H1 (cell line): ENCODE measurements around the gene ACVR1. TPM values are rescaled to one million over a fixed set of nuclear protein-coding genes. Genes with fewer than 3 reads are reported as not detected.

Source experiments
- CTCF ChIA-PET: fragments of 300-600 bp; sonication (Branson Sonifier 250); formaldehyde crosslinking; loops from one replicate; lab custom pipeline; 2021; ENCODE audit not compliant: partially characterized antibody; lab: Charles Lee
- POLR2A ChIA-PET: fragments of 300-600 bp; sonication (Branson Sonifier 250); formaldehyde crosslinking; loops from one replicate; lab custom pipeline; 2021; ENCODE audit warnings: inconsistent platforms; ENCODE audit not compliant: partially characterized antibody; lab: Charles Lee
- DNase-seq, 2 experiments: peaks; one replicate each; pipeline versions ENCODE4 v3.0.0 to v3.0.0-alpha.2; 2010 to 2022; ENCODE audit warnings: low spot score in 2 of 2, low read depth in 1 of 2, mixed read lengths in 1 of 2
- FAIRE-seq: peaks from 2 replicates; lab custom pipeline; 2011; peaks lifted over from hg19 to GRCh38; lab: Jason Lieb, UNC
- H2AFZ ChIP-seq: 2 replicates; pipeline ENCODE4 v1.8.1; 2012; ENCODE audit warnings: low read length, inconsistent platforms
- H2AK5ac ChIP-seq: 2 replicates; pipeline ENCODE4 v1.6.1; 2013; ENCODE audit warnings: low read depth, low read length
- H2BK120ac ChIP-seq: replicated peaks from 2 replicates; pipeline ENCODE3; 2013; ENCODE audit warnings: low read depth, low read length, inconsistent platforms
- H2BK12ac ChIP-seq: 2 replicates; pipeline ENCODE4 v1.6.1; 2013; ENCODE audit warnings: low read depth, low read length
- H2BK15ac ChIP-seq: 2 replicates; pipeline ENCODE4 v1.6.1; 2013; ENCODE audit warnings: low read length
- H2BK20ac ChIP-seq: 2 replicates; pipeline ENCODE4 v1.6.1; 2013; ENCODE audit warnings: low read length
- H2BK5ac ChIP-seq: 2 replicates; pipeline ENCODE4 v1.6.1; 2013; ENCODE audit warnings: low read depth, low read length
- H3K14ac ChIP-seq: 2 replicates; pipeline ENCODE4 v1.6.1; 2013; ENCODE audit warnings: inconsistent platforms; ENCODE audit not compliant: insufficient read length
- H3K18ac ChIP-seq: 2 replicates; pipeline ENCODE4 v1.6.1; 2013; ENCODE audit warnings: low read length; ENCODE audit errors: extremely low read depth
- H3K23ac ChIP-seq: 2 replicates; pipeline ENCODE4 v1.6.1; 2013; ENCODE audit warnings: inconsistent platforms; ENCODE audit not compliant: insufficient read length
- H3K23me2 ChIP-seq: 2 replicates; pipeline ENCODE4 v1.6.1; 2013; ENCODE audit warnings: low read depth, low read length
- H3K27ac ChIP-seq: 2 replicates; pipeline ENCODE4 v1.6.1; 2011; ENCODE audit warnings: low read depth, low read length, inconsistent platforms
- H3K27me3 ChIP-seq, 4 experiments: replicated peaks in 1 of 4; 1 replicate in 1 of 4; 2 replicates in 3 of 4; pipeline versions ENCODE4 v1.6.1 to v1.8.1; 2011 to 2013; ENCODE audit warnings: low read length in 3 of 4, mild to moderate bottlenecking in 3 of 4, inconsistent platforms in 2 of 4, mixed read lengths in 2 of 4, moderate library complexity in 1 of 4; ENCODE audit not compliant: control insufficient read depth in 3 of 4, insufficient read depth in 3 of 4; ENCODE audit errors: extremely low read depth in 1 of 4
- H3K36me3 ChIP-seq, 4 experiments: 2 replicates each; pipeline versions ENCODE4 v1.6.1 to v1.8.1; 2011 to 2013; ENCODE audit warnings: mild to moderate bottlenecking in 4 of 4, low read length in 3 of 4, moderate library complexity in 2 of 4, control low read depth in 1 of 4, inconsistent platforms in 1 of 4; ENCODE audit not compliant: insufficient read depth in 4 of 4, control insufficient read depth in 2 of 4
- H3K4ac ChIP-seq: replicated peaks from 2 replicates; pipeline ENCODE3; 2013; ENCODE audit warnings: low read length, low read depth, mixed read lengths, inconsistent platforms; ENCODE audit not compliant: insufficient read length
- H3K4me1 ChIP-seq, 4 experiments: replicated peaks in 1 of 4; 1 replicate in 1 of 4; 2 replicates in 3 of 4; pipeline versions ENCODE4 v1.6.1 to v1.8.1; 2011 to 2013; ENCODE audit warnings: low read length in 3 of 4, inconsistent platforms in 2 of 4, mixed read lengths in 1 of 4; ENCODE audit not compliant: insufficient read depth in 4 of 4, control insufficient read depth in 3 of 4
- H3K4me2 ChIP-seq, 2 experiments: 2 replicates each; pipeline versions ENCODE4 v1.6.1 to v1.8.1; 2011 to 2013; ENCODE audit warnings: low read depth in 2 of 2, low read length in 2 of 2, control low read depth in 1 of 2, inconsistent platforms in 1 of 2, mild to moderate bottlenecking in 1 of 2; ENCODE audit not compliant: insufficient read depth in 1 of 2
- H3K4me3 ChIP-seq, 4 experiments: fragments of 200-600, 300-600 bp in 1 of 4; sonication (generic), shearing (Covaris generic), sonication (Bioruptor Twin) in 1 of 4; 2 replicates each; pipeline versions ENCODE4 v1.5.1 to v1.8.1; 2011 to 2016; ENCODE audit warnings: low read length in 4 of 4, low read depth in 3 of 4, control low read depth in 2 of 4, inconsistent platforms in 2 of 4, mild to moderate bottlenecking in 2 of 4, mixed read lengths in 1 of 4, moderate library complexity in 1 of 4; ENCODE audit not compliant: insufficient read depth in 2 of 4; ENCODE audit errors: extremely low read depth in 1 of 4
- H3K56ac ChIP-seq: replicated peaks from 2 replicates; pipeline ENCODE3; 2013; ENCODE audit warnings: low read depth, mild to moderate bottlenecking, mixed read lengths, low read length, inconsistent platforms; ENCODE audit not compliant: insufficient read length
- H3K79me1 ChIP-seq: 2 replicates; pipeline ENCODE4 v1.6.1; 2013; ENCODE audit warnings: low read depth, low read length, control low read depth
- H3K79me2 ChIP-seq, 2 experiments: 2 replicates each; pipeline versions ENCODE4 v1.6.1 to v1.8.1; 2012 to 2013; ENCODE audit warnings: low read length in 2 of 2, mild to moderate bottlenecking in 2 of 2, inconsistent platforms in 1 of 2; ENCODE audit not compliant: insufficient read depth in 2 of 2, control insufficient read depth in 1 of 2
- H3K9ac ChIP-seq, 4 experiments: replicated peaks in 1 of 4; 1 replicate in 1 of 4; 2 replicates in 3 of 4; pipeline versions ENCODE4 v1.6.1 to v1.8.1; 2011 to 2013; ENCODE audit warnings: low read depth in 3 of 4, low read length in 3 of 4, control low read depth in 2 of 4, mild to moderate bottlenecking in 2 of 4, moderate library complexity in 2 of 4, inconsistent platforms in 1 of 4; ENCODE audit errors: extremely low read depth in 1 of 4
- H3K9me3 ChIP-seq, 2 experiments: 2 replicates each; pipeline versions ENCODE4 v1.6.1 to v1.8.1; 2012 to 2013; ENCODE audit warnings: mild to moderate bottlenecking in 2 of 2, moderate library complexity in 2 of 2, control low read depth in 1 of 2, inconsistent platforms in 1 of 2, low read depth in 1 of 2, low read length in 1 of 2, mixed read lengths in 1 of 2; ENCODE audit not compliant: insufficient read depth in 2 of 2
- H4K20me1 ChIP-seq, 2 experiments: replicated peaks in 1 of 2; 2 replicates each; pipeline versions ENCODE3 to v1.8.1; 2011 to 2013; ENCODE audit warnings: inconsistent platforms in 2 of 2, low read length in 2 of 2, mild to moderate bottlenecking in 1 of 2; ENCODE audit not compliant: insufficient read depth in 2 of 2, control insufficient read depth in 1 of 2
- H4K5ac ChIP-seq: 2 replicates; pipeline ENCODE4 v1.6.1; 2013; ENCODE audit warnings: low read length, low read depth, mixed read lengths, inconsistent platforms; ENCODE audit not compliant: insufficient read length
- H4K8ac ChIP-seq: 2 replicates; pipeline ENCODE4 v1.8.0; 2013; ENCODE audit warnings: mild to moderate bottlenecking, moderate library complexity, low read length, inconsistent platforms; ENCODE audit not compliant: insufficient read depth; ENCODE audit errors: extremely low read depth
- H4K91ac ChIP-seq: replicated peaks from 2 replicates; pipeline ENCODE3; 2013; ENCODE audit warnings: low read length, mixed read lengths, inconsistent platforms; ENCODE audit not compliant: insufficient read length
- ATF3 ChIP-seq: IDR thresholded peaks from 2 replicates; pipeline ENCODE4 v1.6.1; 2011; ENCODE audit warnings: low read depth, mild to moderate bottlenecking, low read length; ENCODE audit not compliant: insufficient read depth
- BRCA1 ChIP-seq: IDR thresholded peaks from 2 replicates; pipeline ENCODE4 v1.6.1; 2012; ENCODE audit warnings: low read depth, low read length, improper control_type of control experiment
- CEBPB ChIP-seq: IDR thresholded peaks from 2 replicates; pipeline ENCODE4 v1.6.1; 2012; ENCODE audit warnings: low read depth, low read length
- CHD1 ChIP-seq: IDR thresholded peaks from 2 replicates; pipeline ENCODE4 v1.6.1; 2012; ENCODE audit warnings: low read depth, low read length, improper control_type of control experiment
- CREB1 ChIP-seq: IDR thresholded peaks from 2 replicates; pipeline ENCODE4 v1.6.1; 2012; ENCODE audit warnings: inconsistent platforms
- FOSL1 ChIP-seq: IDR thresholded peaks from 2 replicates; pipeline ENCODE4 v1.6.1; 2011; ENCODE audit warnings: mild to moderate bottlenecking, low read depth, low read length, moderate library complexity; ENCODE audit not compliant: insufficient read depth
- GABPA ChIP-seq: IDR thresholded peaks from 2 replicates; pipeline ENCODE4 v1.6.1; 2011; ENCODE audit warnings: mild to moderate bottlenecking, low read length, moderate library complexity, borderline replicate concordance; ENCODE audit not compliant: insufficient read depth
- MAX ChIP-seq: IDR thresholded peaks from 2 replicates; pipeline ENCODE4 v1.6.1; 2012; ENCODE audit warnings: inconsistent platforms
- PHF8 ChIP-seq: fragments of 200-600 bp; sonication (generic); conservative IDR thresholded peaks from 2 replicates; pipeline ENCODE4 v1.7.1; 2012; ENCODE audit warnings: low read depth, mild to moderate bottlenecking, inconsistent platforms, low read length, moderate library complexity
- RAD21 ChIP-seq, 2 experiments: IDR thresholded peaks in 1 of 2; conservative IDR thresholded peaks in 1 of 2; 2 replicates each; pipeline ENCODE4 v1.6.1; 2011; ENCODE audit warnings: low read depth in 2 of 2, low read length in 2 of 2, improper control_type of control experiment in 1 of 2, inconsistent platforms in 1 of 2, mild to moderate bottlenecking in 1 of 2, moderate library complexity in 1 of 2
- TBP ChIP-seq: IDR thresholded peaks from 2 replicates; pipeline ENCODE4 v1.6.1; 2011; ENCODE audit warnings: low read depth, low read length, improper control_type of control experiment
- TEAD4 ChIP-seq: IDR thresholded peaks from 2 replicates; pipeline ENCODE4 v1.6.1; 2012; ENCODE audit warnings: low read depth, low read length, inconsistent platforms, mixed read lengths
- ZNF274 ChIP-seq: IDR thresholded peaks from 2 replicates; pipeline ENCODE4 v1.7.0; 2012; ENCODE audit warnings: low read length, borderline replicate concordance; ENCODE audit errors: extremely low read depth
- WGBS, 2 experiments: shearing (Covaris generic) in 1 of 2; methylation state at CpG; one replicate each; pipeline versions ENCODE4 v1.1.6 to v1.1.7; 2013 to 2015; ENCODE audit warnings: low lambda C conversion rate in 2 of 2, mixed read lengths in 2 of 2, inconsistent platforms in 1 of 2, low coverage in 1 of 2, missing lambda C conversion rate in 1 of 2; ENCODE audit not compliant: insufficient replicate concordance in 2 of 2, insufficient coverage in 1 of 2, insufficient read length in 1 of 2; ENCODE audit errors: extremely low coverage in 1 of 2, missing lambda C conversion rate in 1 of 2; 5-methylcytosine and 5-hydroxymethylcytosine counted together
- polyA plus RNA-seq, 7 experiments: library from polyadenylated mRNA; depleted of rRNA in 3 of 7; stranded (reverse) in 5 of 7; unstranded in 2 of 7; fragments of >200 nt in 5 of 7; fragments of 200-250 nt in 2 of 7; gene quantifications; 1 replicate in 5 of 7; 2 replicates in 1 of 7; 4 replicates in 1 of 7; pipeline versions ENCODE4 v1.2.1 to v1.2.3, GENCODE V29; 2011 to 2013; ENCODE audit warnings: missing spikeins in 2 of 7, mixed read lengths in 2 of 7
- total RNA-seq: library from RNA; stranded (reverse); fragmentation: NEBNext Ultra II Directional; extraction: Animal tissue kit (Norgen Biotek cat#: 25700); gene quantifications from 2 replicates; pipeline ENCODE4 v1.2.1, GENCODE V29; 2021

Gene ACVR1
- total and polyA plus RNA-seq, 2 of the 8 experiments (the other 6 are each of a cell fraction or from before 2014, with no cell fraction given): 8.5 to 17.7 TPM

GRCh38 chr2:157872791-157873190 lies 3.3 kb downstream of the ACVR1 start:
- no peak overlapping the region for H3K4ac ChIP-seq
- H2BK20ac ChIP-seq: no peak overlapping the region
- no peak overlapping the region for H2BK120ac ChIP-seq
- ChIA-PET POLR2A (interaction anchor here (0.6 kb wide), 1 partner anchor 466 kb away, joined by 3 read pairs; no protein-coding TSS in a partner anchor), CTCF (interaction anchor here (1.0 kb wide), 1 partner anchor 11 kb away, joined by 4 read pairs; no protein-coding TSS in a partner anchor)
- H2BK12ac ChIP-seq: no peak overlapping the region
- H3K4me2 ChIP-seq: no peak overlapping the region
- 93% methylated on average over 2 of the region's 2 CpGs; no CpG with 5 or more reads in 1 of the 2 experiments for WGBS, 2 experiments
- H3K4me1 ChIP-seq: peaks cover 0 to 8% (median 4%) of the 10 kb centered on the region in 4 experiments; a peak in 5 of 7 replicates
- H2AFZ ChIP-seq: no peak overlapping the region
- H4K91ac ChIP-seq: no peak overlapping the region
- peaks cover 6% of the 10 kb centered on the region; the same call in 1 of the 2 replicates for H3K23me2 ChIP-seq
- no peak overlapping the region for H2AK5ac ChIP-seq
- FAIRE-seq (no peak), DNase-seq (no peak)
- no peak overlapping the region for H3K23ac ChIP-seq
- H3K79me1 ChIP-seq: peaks cover 4% of the 10 kb centered on the region; the same call in 1 of the 2 replicates
- H4K8ac ChIP-seq: no peak overlapping the region
- H2BK15ac ChIP-seq: no peak overlapping the region
- 0 out of 7 replicates have a peak, but pooled peaks cover 0 to 4% (median 0%) of the 10 kb centered on the region in 4 experiments for H3K27me3 ChIP-seq
- no peaks in the 10 kb centered on the region for H3K36me3 ChIP-seq
- H3K4me3 ChIP-seq: no peak overlapping the region
- no peak overlapping the region for H3K56ac ChIP-seq
- H3K9me3 ChIP-seq: no peaks in the 10 kb centered on the region
- no peak overlapping the region for H3K14ac ChIP-seq
- TF ChIP-seq CEBPB: no peak
- no peak for TF ChIP-seq PHF8
- no peak for TF ChIP-seq GABPA
- no peak for TF ChIP-seq ZNF274
- no peak for TF ChIP-seq CHD1
- no peak for TF ChIP-seq TBP
- TF ChIP-seq MAX: no peak
- TF ChIP-seq TEAD4: no peak
- TF ChIP-seq RAD21 (IDR thresholded peaks at IDR 0.05 in 1 of 2, conservative IDR thresholded peaks at IDR 0.05 in 1 of 2; ENCODE audit: low read depth in 2 of 2, low read length in 2 of 2): no peak
- TF ChIP-seq ATF3: no peak
- TF ChIP-seq CREB1: no peak
- no peak for TF ChIP-seq BRCA1
- TF ChIP-seq FOSL1: no peak
- no peak overlapping the region for H3K9ac ChIP-seq
- H4K20me1 ChIP-seq: peaks cover 2 to 4% of the 10 kb centered on the region in 2 experiments
- no peak overlapping the region for H3K18ac ChIP-seq
- no peak overlapping the region for H2BK5ac ChIP-seq
- no peak overlapping the region for H3K27ac ChIP-seq
- H4K5ac ChIP-seq: no peak overlapping the region
- H3K79me2 ChIP-seq: peaks cover 6 to 63% of the 10 kb centered on the region in 2 experiments; a peak in 3 of 4 replicates
